NB4 (cell line): ENCODE results near the gene ITGAV.

Source experiments
- CTCF ChIP-seq: IDR thresholded peaks from one replicate; pipeline ENCODE4 v1.5.1; 2012; ENCODE audit warnings: low read depth, low read length
- MAX ChIP-seq: IDR thresholded peaks from 2 replicates; pipeline ENCODE4 v1.6.1; 2011; ENCODE audit warnings: low read depth, low read length
- MYC ChIP-seq: IDR thresholded peaks from 2 replicates; pipeline ENCODE4 v1.6.1; 2011; ENCODE audit warnings: low read depth, low read length
- POLR2A ChIP-seq: IDR thresholded peaks from 2 replicates; pipeline ENCODE4 v1.6.1; 2011; ENCODE audit warnings: mild to moderate bottlenecking; ENCODE audit not compliant: insufficient read length; ENCODE audit errors: extremely low read depth

- TF ChIP-seq CTCF (no peak), POLR2A (no peak), MAX (no peak), MYC (no peak)
Measured at GRCh38 chr2:186637497-186637800, 47.6 kb downstream of the ITGAV start.
